Measurements from ENCODE around the gene DCLK2.

DCLK2 gene

GRCh38 chr4:150123087-150123486, 44.8 kb downstream of the DCLK2 start:
- DNase-seq = no peak

- peak; percentile 40 for DNase-seq
Measured at GRCh38 chr4:150123796-150124677, 45.8 kb downstream of the DCLK2 start.

GRCh38 chr4:150126201-150126863, 48.1 kb downstream of the DCLK2 start:
- peak; percentile 87 for DNase-seq

GRCh38 chr4:150126864-150127203, 48.6 kb downstream of the DCLK2 start:
- peak; percentile 16 for DNase-seq

- DNase-seq = no peak
Measured at GRCh38 chr4:150127757-150128156, 49.5 kb downstream of the DCLK2 start.

GRCh38 chr4:150130933-150131332, 52.7 kb downstream of the DCLK2 start:
- no peak for DNase-seq

- no peak for DNase-seq
Measured at GRCh38 chr4:150131581-150132228, 53.5 kb downstream of the DCLK2 start.

- DNase-seq = no peak
Measured at GRCh38 chr4:150133605-150134004, 55.4 kb downstream of the DCLK2 start.

- DNase-seq = no peak
Measured at GRCh38 chr4:150135134-150135772, 57.0 kb downstream of the DCLK2 start.

GRCh38 chr4:150136036-150136435, 57.8 kb downstream of the DCLK2 start:
- no peak for DNase-seq

- DNase-seq = peak; percentile 45
Measured at GRCh38 chr4:150136481-150136880, 58.2 kb downstream of the DCLK2 start.

GRCh38 chr4:150139297-150139865, 61.1 kb downstream of the DCLK2 start:
- no peak for DNase-seq

- peak; percentile 44 for DNase-seq
Measured at GRCh38 chr4:150140774-150141400, 62.6 kb downstream of the DCLK2 start.

GRCh38 chr4:150141756-150142155, 63.5 kb downstream of the DCLK2 start:
- DNase-seq = no peak

- no peak for DNase-seq
Measured at GRCh38 chr4:150142831-150143230, 64.6 kb downstream of the DCLK2 start.

- no peak for DNase-seq
Measured at GRCh38 chr4:150145090-150145945, 67.1 kb downstream of the DCLK2 start.

- DNase-seq = no peak
Measured at GRCh38 chr4:150145946-150146340, 67.7 kb downstream of the DCLK2 start.

GRCh38 chr4:150149381-150149780, 71.1 kb downstream of the DCLK2 start:
- no peak for DNase-seq

- DNase-seq = no peak
Measured at GRCh38 chr4:150150629-150151062, 72.4 kb downstream of the DCLK2 start.

- DNase-seq = no peak
Measured at GRCh38 chr4:150152766-150153165, 74.5 kb downstream of the DCLK2 start.

GRCh38 chr4:150155391-150155790, 77.1 kb downstream of the DCLK2 start:
- DNase-seq = no peak
